H1 (cell line): Measurements from ENCODE around the gene TAF1L. TPM values are rescaled to one million over a fixed set of nuclear protein-coding genes. Genes with fewer than 3 reads are reported as not detected.

Experiments
- CTCF ChIA-PET: fragments of 300-600 bp; sonication (Branson Sonifier 250); formaldehyde crosslinking; loops from one replicate; lab custom pipeline; 2021; ENCODE audit not compliant: partially characterized antibody; lab: Charles Lee
- POLR2A ChIA-PET: fragments of 300-600 bp; sonication (Branson Sonifier 250); formaldehyde crosslinking; loops from one replicate; lab custom pipeline; 2021; ENCODE audit warnings: inconsistent platforms; ENCODE audit not compliant: partially characterized antibody; lab: Charles Lee
- DNase-seq, 2 experiments: peaks; one replicate each; pipeline versions ENCODE4 v3.0.0 to v3.0.0-alpha.2; 2010 to 2022; ENCODE audit warnings: low spot score in 2 of 2, low read depth in 1 of 2, mixed read lengths in 1 of 2
- FAIRE-seq: peaks from 2 replicates; lab custom pipeline; 2011; peaks lifted over from hg19 to GRCh38; lab: Jason Lieb, UNC
- H2AFZ ChIP-seq: 2 replicates; pipeline ENCODE4 v1.8.1; 2012; ENCODE audit warnings: low read length, inconsistent platforms
- H2AK5ac ChIP-seq: 2 replicates; pipeline ENCODE4 v1.6.1; 2013; ENCODE audit warnings: low read depth, low read length
- H2BK120ac ChIP-seq: replicated peaks from 2 replicates; pipeline ENCODE3; 2013; ENCODE audit warnings: low read depth, low read length, inconsistent platforms
- H2BK12ac ChIP-seq: 2 replicates; pipeline ENCODE4 v1.6.1; 2013; ENCODE audit warnings: low read depth, low read length
- H2BK15ac ChIP-seq: 2 replicates; pipeline ENCODE4 v1.6.1; 2013; ENCODE audit warnings: low read length
- H2BK20ac ChIP-seq: 2 replicates; pipeline ENCODE4 v1.6.1; 2013; ENCODE audit warnings: low read length
- H2BK5ac ChIP-seq: 2 replicates; pipeline ENCODE4 v1.6.1; 2013; ENCODE audit warnings: low read depth, low read length
- H3K14ac ChIP-seq: 2 replicates; pipeline ENCODE4 v1.6.1; 2013; ENCODE audit warnings: inconsistent platforms; ENCODE audit not compliant: insufficient read length
- H3K18ac ChIP-seq: 2 replicates; pipeline ENCODE4 v1.6.1; 2013; ENCODE audit warnings: low read length; ENCODE audit errors: extremely low read depth
- H3K23ac ChIP-seq: 2 replicates; pipeline ENCODE4 v1.6.1; 2013; ENCODE audit warnings: inconsistent platforms; ENCODE audit not compliant: insufficient read length
- H3K23me2 ChIP-seq: 2 replicates; pipeline ENCODE4 v1.6.1; 2013; ENCODE audit warnings: low read depth, low read length
- H3K27ac ChIP-seq: 2 replicates; pipeline ENCODE4 v1.6.1; 2011; ENCODE audit warnings: low read depth, low read length, inconsistent platforms
- H3K27me3 ChIP-seq, 4 experiments: replicated peaks in 1 of 4; 1 replicate in 1 of 4; 2 replicates in 3 of 4; pipeline versions ENCODE4 v1.6.1 to v1.8.1; 2011 to 2013; ENCODE audit warnings: low read length in 3 of 4, mild to moderate bottlenecking in 3 of 4, inconsistent platforms in 2 of 4, mixed read lengths in 2 of 4, moderate library complexity in 1 of 4; ENCODE audit not compliant: control insufficient read depth in 3 of 4, insufficient read depth in 3 of 4; ENCODE audit errors: extremely low read depth in 1 of 4
- H3K36me3 ChIP-seq, 4 experiments: 2 replicates each; pipeline versions ENCODE4 v1.6.1 to v1.8.1; 2011 to 2013; ENCODE audit warnings: mild to moderate bottlenecking in 4 of 4, low read length in 3 of 4, moderate library complexity in 2 of 4, control low read depth in 1 of 4, inconsistent platforms in 1 of 4; ENCODE audit not compliant: insufficient read depth in 4 of 4, control insufficient read depth in 2 of 4
- H3K4ac ChIP-seq: replicated peaks from 2 replicates; pipeline ENCODE3; 2013; ENCODE audit warnings: low read length, low read depth, mixed read lengths, inconsistent platforms; ENCODE audit not compliant: insufficient read length
- H3K4me1 ChIP-seq, 4 experiments: replicated peaks in 1 of 4; 1 replicate in 1 of 4; 2 replicates in 3 of 4; pipeline versions ENCODE4 v1.6.1 to v1.8.1; 2011 to 2013; ENCODE audit warnings: low read length in 3 of 4, inconsistent platforms in 2 of 4, mixed read lengths in 1 of 4; ENCODE audit not compliant: insufficient read depth in 4 of 4, control insufficient read depth in 3 of 4
- H3K4me2 ChIP-seq, 2 experiments: 2 replicates each; pipeline versions ENCODE4 v1.6.1 to v1.8.1; 2011 to 2013; ENCODE audit warnings: low read depth in 2 of 2, low read length in 2 of 2, control low read depth in 1 of 2, inconsistent platforms in 1 of 2, mild to moderate bottlenecking in 1 of 2; ENCODE audit not compliant: insufficient read depth in 1 of 2
- H3K4me3 ChIP-seq, 4 experiments: fragments of 200-600, 300-600 bp in 1 of 4; sonication (generic), shearing (Covaris generic), sonication (Bioruptor Twin) in 1 of 4; 2 replicates each; pipeline versions ENCODE4 v1.5.1 to v1.8.1; 2011 to 2016; ENCODE audit warnings: low read length in 4 of 4, low read depth in 3 of 4, control low read depth in 2 of 4, inconsistent platforms in 2 of 4, mild to moderate bottlenecking in 2 of 4, mixed read lengths in 1 of 4, moderate library complexity in 1 of 4; ENCODE audit not compliant: insufficient read depth in 2 of 4; ENCODE audit errors: extremely low read depth in 1 of 4
- H3K56ac ChIP-seq: replicated peaks from 2 replicates; pipeline ENCODE3; 2013; ENCODE audit warnings: low read depth, mild to moderate bottlenecking, mixed read lengths, low read length, inconsistent platforms; ENCODE audit not compliant: insufficient read length
- H3K79me1 ChIP-seq: 2 replicates; pipeline ENCODE4 v1.6.1; 2013; ENCODE audit warnings: low read depth, low read length, control low read depth
- H3K79me2 ChIP-seq, 2 experiments: 2 replicates each; pipeline versions ENCODE4 v1.6.1 to v1.8.1; 2012 to 2013; ENCODE audit warnings: low read length in 2 of 2, mild to moderate bottlenecking in 2 of 2, inconsistent platforms in 1 of 2; ENCODE audit not compliant: insufficient read depth in 2 of 2, control insufficient read depth in 1 of 2
- H3K9ac ChIP-seq, 4 experiments: replicated peaks in 1 of 4; 1 replicate in 1 of 4; 2 replicates in 3 of 4; pipeline versions ENCODE4 v1.6.1 to v1.8.1; 2011 to 2013; ENCODE audit warnings: low read depth in 3 of 4, low read length in 3 of 4, control low read depth in 2 of 4, mild to moderate bottlenecking in 2 of 4, moderate library complexity in 2 of 4, inconsistent platforms in 1 of 4; ENCODE audit errors: extremely low read depth in 1 of 4
- H3K9me3 ChIP-seq, 2 experiments: 2 replicates each; pipeline versions ENCODE4 v1.6.1 to v1.8.1; 2012 to 2013; ENCODE audit warnings: mild to moderate bottlenecking in 2 of 2, moderate library complexity in 2 of 2, control low read depth in 1 of 2, inconsistent platforms in 1 of 2, low read depth in 1 of 2, low read length in 1 of 2, mixed read lengths in 1 of 2; ENCODE audit not compliant: insufficient read depth in 2 of 2
- H4K20me1 ChIP-seq, 2 experiments: replicated peaks in 1 of 2; 2 replicates each; pipeline versions ENCODE3 to v1.8.1; 2011 to 2013; ENCODE audit warnings: inconsistent platforms in 2 of 2, low read length in 2 of 2, mild to moderate bottlenecking in 1 of 2; ENCODE audit not compliant: insufficient read depth in 2 of 2, control insufficient read depth in 1 of 2
- H4K5ac ChIP-seq: 2 replicates; pipeline ENCODE4 v1.6.1; 2013; ENCODE audit warnings: low read length, low read depth, mixed read lengths, inconsistent platforms; ENCODE audit not compliant: insufficient read length
- H4K8ac ChIP-seq: 2 replicates; pipeline ENCODE4 v1.8.0; 2013; ENCODE audit warnings: mild to moderate bottlenecking, moderate library complexity, low read length, inconsistent platforms; ENCODE audit not compliant: insufficient read depth; ENCODE audit errors: extremely low read depth
- H4K91ac ChIP-seq: replicated peaks from 2 replicates; pipeline ENCODE3; 2013; ENCODE audit warnings: low read length, mixed read lengths, inconsistent platforms; ENCODE audit not compliant: insufficient read length
- CBX5 ChIP-seq: fragments of 300-800, 300-1000 bp; sonication (generic); IDR thresholded peaks from 2 replicates; pipeline ENCODE4 v1.7.1; 2016; ENCODE audit warnings: antibody characterized with exemption, low read length, low read depth
- PHF8 ChIP-seq: fragments of 200-600 bp; sonication (generic); conservative IDR thresholded peaks from 2 replicates; pipeline ENCODE4 v1.7.1; 2012; ENCODE audit warnings: low read depth, mild to moderate bottlenecking, inconsistent platforms, low read length, moderate library complexity
- TAF7 ChIP-seq: optimal IDR thresholded peaks from 2 replicates; pipeline ENCODE3; 2011; ENCODE audit warnings: low read depth, mild to moderate bottlenecking, inconsistent platforms, low read length, moderate library complexity, borderline replicate concordance
- ZNF274 ChIP-seq: IDR thresholded peaks from 2 replicates; pipeline ENCODE4 v1.7.0; 2012; ENCODE audit warnings: low read length, borderline replicate concordance; ENCODE audit errors: extremely low read depth
- WGBS, 2 experiments: shearing (Covaris generic) in 1 of 2; methylation state at CpG; one replicate each; pipeline versions ENCODE4 v1.1.6 to v1.1.7; 2013 to 2015; ENCODE audit warnings: low lambda C conversion rate in 2 of 2, mixed read lengths in 2 of 2, inconsistent platforms in 1 of 2, low coverage in 1 of 2, missing lambda C conversion rate in 1 of 2; ENCODE audit not compliant: insufficient replicate concordance in 2 of 2, insufficient coverage in 1 of 2, insufficient read length in 1 of 2; ENCODE audit errors: extremely low coverage in 1 of 2, missing lambda C conversion rate in 1 of 2; 5-methylcytosine and 5-hydroxymethylcytosine counted together
- polyA plus RNA-seq, 7 experiments: library from polyadenylated mRNA; depleted of rRNA in 3 of 7; stranded (reverse) in 5 of 7; unstranded in 2 of 7; fragments of >200 nt in 5 of 7; fragments of 200-250 nt in 2 of 7; gene quantifications; 1 replicate in 5 of 7; 2 replicates in 1 of 7; 4 replicates in 1 of 7; pipeline versions ENCODE4 v1.2.1 to v1.2.3, GENCODE V29; 2011 to 2013; ENCODE audit warnings: missing spikeins in 2 of 7, mixed read lengths in 2 of 7
- total RNA-seq: library from RNA; stranded (reverse); fragmentation: NEBNext Ultra II Directional; extraction: Animal tissue kit (Norgen Biotek cat#: 25700); gene quantifications from 2 replicates; pipeline ENCODE4 v1.2.1, GENCODE V29; 2021

Gene TAF1L
- total and polyA plus RNA-seq, 2 of the 8 experiments (the other 6 are each of a cell fraction or from before 2014, with no cell fraction given): not detected

- Histone ChIP-seq H3K4me2 (no peak overlapping the region), H3K9ac (no peak overlapping the region), H2BK120ac (no peak overlapping the region), H3K79me1 (no peaks in the 10 kb centered on the region), H3K14ac (no peak overlapping the region), H3K9me3 (no peaks in the 10 kb centered on the region), H3K4me1 (no peaks in the 10 kb centered on the region), H2AK5ac (no peak overlapping the region), H2BK15ac (no peak overlapping the region), H4K91ac (no peak overlapping the region), H3K36me3 (no peaks in the 10 kb centered on the region), H2BK12ac (no peak overlapping the region), H3K56ac (no peak overlapping the region), H3K23ac (no peak overlapping the region), H3K27ac (no peak overlapping the region), H2BK20ac (no peak overlapping the region), H4K20me1 (no peaks in the 10 kb centered on the region), H3K79me2 (no peaks in the 10 kb centered on the region), H3K4ac (no peak overlapping the region), H4K8ac (no peak overlapping the region), H3K18ac (no peak overlapping the region), H3K27me3 (no peaks in the 10 kb centered on the region), H3K23me2 (no peaks in the 10 kb centered on the region), H4K5ac (no peak overlapping the region), H2BK5ac (no peak overlapping the region), H2AFZ (peak overlapping the region; percentile 85), H3K4me3 (no peak overlapping the region)
- TF ChIP-seq PHF8: no peak
- no peak for TF ChIP-seq TAF7
- TF ChIP-seq CBX5: no peak
- no peak for TF ChIP-seq ZNF274
- FAIRE-seq: no peak
- no peak for DNase-seq
- ChIA-PET POLR2A (interaction anchor here (1.2 to 2.6 kb wide), 3 partner anchors 30 to 444 kb away, joined by 4 to 9 read pairs (median 5); partner anchors contain the start of gene DNAJA1), CTCF (interaction anchor here (0.6 to 12.2 kb wide), 42 partner anchors 7 to 392 kb away, joined by 3 to 248 read pairs (median 4); partner anchors contain the start of genes ACO1, NDUFB6, SMIM27 and TMEM215)
- WGBS, 2 experiments: 73% methylated on average over 3 of the region's 3 CpGs; no CpG with 5 or more reads in 1 of the 2 experiments
These were observed 54.7 kb downstream of the TAF1L start for GRCh38 chr9:32580631-32581300.
